WTC11 (cell line): ENCODE measurements around the gene INA.

ENCODE experiments used
- JUN ChIP-seq: sonication (generic); formaldehyde crosslinking; IDR thresholded peaks from 2 replicates; pipeline ENCODE4 v1.8.0; 2023; ENCODE audit warnings: mild to moderate bottlenecking, missing genetic modification reagents
- TF ChIP-seq, protein P1 (sequence below): sonication (generic); formaldehyde crosslinking; conservative IDR thresholded peaks from 2 replicates; pipeline ENCODE4 v1.8.1; 2023; ENCODE audit warnings: mild to moderate bottlenecking, low read depth, missing genetic modification reagents, moderate library complexity
- TF ChIP-seq, protein P2 (sequence below): sonication (generic); formaldehyde crosslinking; IDR thresholded peaks from 2 replicates; pipeline ENCODE4 v1.8.1; 2023; ENCODE audit warnings: mild to moderate bottlenecking, moderate library complexity, missing genetic modification reagents
- TF ChIP-seq, protein P3 (sequence below): fragments of 200-600 bp; IDR thresholded peaks from 2 replicates; pipeline ENCODE4 v1.8.0; 2022; ENCODE audit warnings: antibody characterized with exemption

DNA sequence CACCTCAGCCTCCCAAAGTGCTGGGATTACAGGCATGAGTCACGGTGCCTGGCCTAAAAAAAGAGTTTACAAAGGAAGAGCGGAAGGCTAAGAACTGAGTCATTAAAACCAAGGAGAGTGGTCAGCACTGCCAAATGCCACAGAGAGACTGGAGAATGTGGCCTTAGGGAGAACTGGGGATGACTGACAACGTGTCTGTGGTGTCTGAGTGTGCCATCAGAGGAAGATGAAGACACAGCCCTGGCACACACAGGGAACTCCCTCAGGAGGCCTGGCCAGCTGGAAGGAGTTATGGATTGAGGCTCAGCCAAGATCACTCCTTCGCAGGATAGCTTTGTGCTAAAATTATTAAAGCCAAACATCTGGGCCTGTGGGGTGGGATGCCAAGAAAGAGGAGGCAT is 3.9 kb upstream of the INA start:
- TF ChIP-seq, protein P1, sequence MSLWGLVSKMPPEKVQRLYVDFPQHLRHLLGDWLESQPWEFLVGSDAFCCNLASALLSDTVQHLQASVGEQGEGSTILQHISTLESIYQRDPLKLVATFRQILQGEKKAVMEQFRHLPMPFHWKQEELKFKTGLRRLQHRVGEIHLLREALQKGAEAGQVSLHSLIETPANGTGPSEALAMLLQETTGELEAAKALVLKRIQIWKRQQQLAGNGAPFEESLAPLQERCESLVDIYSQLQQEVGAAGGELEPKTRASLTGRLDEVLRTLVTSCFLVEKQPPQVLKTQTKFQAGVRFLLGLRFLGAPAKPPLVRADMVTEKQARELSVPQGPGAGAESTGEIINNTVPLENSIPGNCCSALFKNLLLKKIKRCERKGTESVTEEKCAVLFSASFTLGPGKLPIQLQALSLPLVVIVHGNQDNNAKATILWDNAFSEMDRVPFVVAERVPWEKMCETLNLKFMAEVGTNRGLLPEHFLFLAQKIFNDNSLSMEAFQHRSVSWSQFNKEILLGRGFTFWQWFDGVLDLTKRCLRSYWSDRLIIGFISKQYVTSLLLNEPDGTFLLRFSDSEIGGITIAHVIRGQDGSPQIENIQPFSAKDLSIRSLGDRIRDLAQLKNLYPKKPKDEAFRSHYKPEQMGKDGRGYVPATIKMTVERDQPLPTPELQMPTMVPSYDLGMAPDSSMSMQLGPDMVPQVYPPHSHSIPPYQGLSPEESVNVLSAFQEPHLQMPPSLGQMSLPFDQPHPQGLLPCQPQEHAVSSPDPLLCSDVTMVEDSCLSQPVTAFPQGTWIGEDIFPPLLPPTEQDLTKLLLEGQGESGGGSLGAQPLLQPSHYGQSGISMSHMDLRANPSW (CRISPR knock-in tag): no peak
- TF ChIP-seq, protein P2, sequence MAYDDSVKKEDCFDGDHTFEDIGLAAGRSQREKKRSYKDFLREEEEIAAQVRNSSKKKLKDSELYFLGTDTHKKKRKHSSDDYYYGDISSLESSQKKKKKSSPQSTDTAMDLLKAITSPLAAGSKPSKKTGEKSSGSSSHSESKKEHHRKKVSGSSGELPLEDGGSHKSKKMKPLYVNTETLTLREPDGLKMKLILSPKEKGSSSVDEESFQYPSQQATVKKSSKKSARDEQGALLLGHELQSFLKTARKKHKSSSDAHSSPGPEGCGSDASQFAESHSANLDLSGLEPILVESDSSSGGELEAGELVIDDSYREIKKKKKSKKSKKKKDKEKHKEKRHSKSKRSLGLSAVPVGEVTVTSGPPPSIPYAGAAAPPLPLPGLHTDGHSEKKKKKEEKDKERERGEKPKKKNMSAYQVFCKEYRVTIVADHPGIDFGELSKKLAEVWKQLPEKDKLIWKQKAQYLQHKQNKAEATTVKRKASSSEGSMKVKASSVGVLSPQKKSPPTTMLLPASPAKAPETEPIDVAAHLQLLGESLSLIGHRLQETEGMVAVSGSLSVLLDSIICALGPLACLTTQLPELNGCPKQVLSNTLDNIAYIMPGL: no peak
- TF ChIP-seq JUN: no peak
- TF ChIP-seq, protein P3, sequence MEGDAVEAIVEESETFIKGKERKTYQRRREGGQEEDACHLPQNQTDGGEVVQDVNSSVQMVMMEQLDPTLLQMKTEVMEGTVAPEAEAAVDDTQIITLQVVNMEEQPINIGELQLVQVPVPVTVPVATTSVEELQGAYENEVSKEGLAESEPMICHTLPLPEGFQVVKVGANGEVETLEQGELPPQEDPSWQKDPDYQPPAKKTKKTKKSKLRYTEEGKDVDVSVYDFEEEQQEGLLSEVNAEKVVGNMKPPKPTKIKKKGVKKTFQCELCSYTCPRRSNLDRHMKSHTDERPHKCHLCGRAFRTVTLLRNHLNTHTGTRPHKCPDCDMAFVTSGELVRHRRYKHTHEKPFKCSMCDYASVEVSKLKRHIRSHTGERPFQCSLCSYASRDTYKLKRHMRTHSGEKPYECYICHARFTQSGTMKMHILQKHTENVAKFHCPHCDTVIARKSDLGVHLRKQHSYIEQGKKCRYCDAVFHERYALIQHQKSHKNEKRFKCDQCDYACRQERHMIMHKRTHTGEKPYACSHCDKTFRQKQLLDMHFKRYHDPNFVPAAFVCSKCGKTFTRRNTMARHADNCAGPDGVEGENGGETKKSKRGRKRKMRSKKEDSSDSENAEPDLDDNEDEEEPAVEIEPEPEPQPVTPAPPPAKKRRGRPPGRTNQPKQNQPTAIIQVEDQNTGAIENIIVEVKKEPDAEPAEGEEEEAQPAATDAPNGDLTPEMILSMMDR: no peak
